ENCODE data around the gene DLG2.

The DLG2 gene

DNA sequence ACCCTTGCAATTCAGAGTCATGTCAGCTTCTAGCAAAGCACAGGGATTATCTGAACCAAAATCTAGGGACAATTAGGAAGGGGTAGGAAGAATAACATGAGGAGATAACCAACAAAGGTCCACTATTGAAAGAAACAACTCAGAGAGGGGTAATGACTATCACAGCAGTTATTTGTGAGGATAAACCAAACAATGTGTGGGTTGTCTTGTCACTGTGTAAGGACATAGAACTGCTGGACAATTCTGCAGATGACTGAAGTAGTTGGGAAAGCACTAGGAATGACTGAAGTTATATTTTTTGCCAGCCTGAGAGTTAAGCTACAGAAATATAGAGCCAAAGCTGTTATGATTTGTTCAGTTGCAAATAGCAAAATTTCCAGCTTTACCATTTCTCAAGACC, 1482.6 kb downstream of the DLG2 start:
- Histone ChIP-seq H3K27ac (ENCODE audit: insufficient read depth, low read length, poor library complexity, severe bottlenecking) (no peak overlapping the region), H3K36me3 (ENCODE audit: control insufficient read depth, insufficient read depth, low read length) (no peaks in the 10 kb centered on the region), H3K4me1 (ENCODE audit: control insufficient read depth, insufficient read depth, low read length, poor library complexity, severe bottlenecking) (no peaks in the 10 kb centered on the region), H3K9me3 (ENCODE audit: control insufficient read depth, low read length) (no peaks in the 10 kb centered on the region), H3K27me3 (replicated peaks; ENCODE audit: control insufficient read depth, insufficient read depth, low read length, poor library complexity, severe bottlenecking) (no peaks in the 10 kb centered on the region), H3K4me3 (ENCODE audit: insufficient read depth, low read depth, low read length, poor library complexity, severe bottlenecking) (no peak overlapping the region)
- DNase-seq: no peak

DNA sequence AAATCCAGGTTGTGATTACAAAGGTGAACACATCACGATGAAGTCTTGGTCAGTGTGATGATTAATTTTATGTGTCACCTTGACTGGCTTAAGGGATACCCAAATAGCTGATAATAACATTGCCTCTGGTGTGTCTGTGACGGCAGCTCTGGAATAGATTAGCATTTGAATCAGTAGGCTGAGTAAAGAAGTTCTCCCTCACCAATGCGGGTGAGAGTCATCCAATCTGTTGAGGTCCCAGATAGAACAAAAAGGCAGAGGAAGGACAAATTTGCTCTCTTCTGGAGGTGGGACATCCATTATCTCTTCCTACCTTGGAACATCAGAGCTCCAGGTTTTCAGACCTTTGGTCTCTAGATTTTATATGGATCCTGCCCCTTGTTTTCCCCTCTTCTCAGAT, 1484.7 kb downstream of the DLG2 start:
- Histone ChIP-seq H3K4me1 (ENCODE audit: control insufficient read depth, insufficient read depth, low read length, poor library complexity, severe bottlenecking) (no peaks in the 10 kb centered on the region), H3K4me3 (ENCODE audit: insufficient read depth, low read depth, low read length, poor library complexity, severe bottlenecking) (no peak overlapping the region), H3K27me3 (replicated peaks; ENCODE audit: control insufficient read depth, insufficient read depth, low read length, poor library complexity, severe bottlenecking) (no peaks in the 10 kb centered on the region), H3K36me3 (ENCODE audit: control insufficient read depth, insufficient read depth, low read length) (no peaks in the 10 kb centered on the region), H3K9me3 (ENCODE audit: control insufficient read depth, low read length) (no peaks in the 10 kb centered on the region), H3K27ac (ENCODE audit: insufficient read depth, low read length, poor library complexity, severe bottlenecking) (no peak overlapping the region)
- DNase-seq: no peak

DNA sequence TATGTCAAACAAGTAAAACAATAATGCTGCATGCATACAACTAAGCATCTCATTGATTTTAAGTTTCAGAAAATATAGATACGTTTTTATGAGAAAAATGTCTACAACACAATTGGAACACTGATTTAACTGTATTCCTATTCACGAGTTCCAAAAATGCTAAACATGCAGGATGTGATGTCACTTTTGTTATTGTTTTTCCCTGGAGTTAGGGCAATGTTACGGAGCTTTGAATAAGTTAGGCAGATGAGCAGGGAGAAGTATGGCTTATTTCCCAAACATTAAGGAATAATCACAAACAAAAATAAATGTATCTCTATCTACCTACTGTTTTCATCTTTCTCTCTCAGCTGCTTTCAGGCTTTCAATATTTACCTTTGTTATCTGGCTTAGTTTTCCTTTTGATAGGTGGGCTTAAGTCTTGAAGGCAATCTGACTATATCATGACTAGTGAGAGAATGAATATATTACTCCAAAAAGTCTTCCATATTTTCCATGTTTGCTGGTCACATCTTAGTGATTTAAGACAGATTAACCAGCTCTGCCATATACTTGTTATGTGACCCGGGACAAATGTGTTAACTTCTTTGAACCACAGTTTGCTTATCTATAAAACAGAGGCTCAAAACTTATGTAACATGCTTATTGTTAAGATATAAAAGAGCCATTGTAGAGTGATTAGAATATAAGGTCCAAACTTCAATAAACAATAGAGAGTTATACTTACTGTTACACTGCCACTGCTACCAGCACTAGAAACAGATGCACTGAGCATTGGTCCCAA, 1486.6 kb downstream of the DLG2 start:
- no peak for DNase-seq
- no peaks in the 10 kb centered on the region for H3K36me3 ChIP-seq (ENCODE audit: control insufficient read depth, insufficient read depth, low read length)
- no peaks in the 10 kb centered on the region for H3K4me1 ChIP-seq (ENCODE audit: control insufficient read depth, insufficient read depth, low read length, poor library complexity, severe bottlenecking)
- H3K9me3 ChIP-seq (ENCODE audit: control insufficient read depth, low read length): no peaks in the 10 kb centered on the region
- H3K27ac ChIP-seq (ENCODE audit: insufficient read depth, low read length, poor library complexity, severe bottlenecking): no peak overlapping the region
- no peak overlapping the region for H3K4me3 ChIP-seq (ENCODE audit: insufficient read depth, low read depth, low read length, poor library complexity, severe bottlenecking)
- no peaks in the 10 kb centered on the region for H3K27me3 ChIP-seq (replicated peaks; ENCODE audit: control insufficient read depth, insufficient read depth, low read length, poor library complexity, severe bottlenecking)

DNA sequence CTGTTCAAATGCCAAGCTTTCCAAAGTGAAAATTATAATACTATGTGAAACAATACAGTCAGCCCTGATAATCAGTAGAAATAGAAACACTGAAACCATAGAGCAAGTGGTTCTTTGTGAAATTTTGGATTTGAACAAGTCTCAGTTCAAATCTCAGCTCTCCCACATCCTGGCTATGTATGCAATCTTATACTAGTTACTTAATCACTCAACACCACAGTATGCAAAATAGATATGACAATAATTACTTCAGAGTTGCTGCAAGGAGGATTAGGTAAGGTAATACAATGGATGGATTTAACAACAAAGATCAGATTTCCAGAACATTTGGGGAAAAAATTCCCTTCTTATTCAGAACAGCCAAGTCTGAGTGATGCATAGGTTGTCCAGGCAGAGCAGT, 1489.2 kb downstream of the DLG2 start:
- Histone ChIP-seq H3K4me3 (ENCODE audit: insufficient read depth, low read depth, low read length, poor library complexity, severe bottlenecking) (no peak overlapping the region), H3K9me3 (ENCODE audit: control insufficient read depth, low read length) (no peaks in the 10 kb centered on the region), H3K27ac (ENCODE audit: insufficient read depth, low read length, poor library complexity, severe bottlenecking) (no peak overlapping the region), H3K36me3 (ENCODE audit: control insufficient read depth, insufficient read depth, low read length) (no peaks in the 10 kb centered on the region), H3K4me1 (ENCODE audit: control insufficient read depth, insufficient read depth, low read length, poor library complexity, severe bottlenecking) (no peaks in the 10 kb centered on the region), H3K27me3 (replicated peaks; ENCODE audit: control insufficient read depth, insufficient read depth, low read length, poor library complexity, severe bottlenecking) (no peaks in the 10 kb centered on the region)
- DNase-seq: no peak

DNA sequence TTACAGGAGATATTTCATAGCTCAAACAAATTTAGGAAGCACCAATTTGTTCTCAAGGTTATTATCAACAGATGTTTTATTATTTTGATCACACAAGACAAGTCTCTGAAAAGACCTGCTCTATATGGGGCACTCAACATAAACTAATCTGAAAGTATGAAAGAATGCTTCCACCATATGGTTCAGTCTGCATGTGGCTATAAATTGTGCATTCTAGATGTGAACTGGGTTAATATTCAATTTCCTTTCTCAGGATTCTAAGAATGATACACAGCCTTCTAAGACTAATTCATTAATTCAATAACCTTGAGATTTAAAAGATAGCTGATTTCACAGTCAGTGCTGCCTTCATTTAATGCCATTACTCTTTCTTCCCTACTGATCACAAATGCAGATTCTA, 1489.6 kb downstream of the DLG2 start:
- Histone ChIP-seq H3K4me3 (ENCODE audit: insufficient read depth, low read depth, low read length, poor library complexity, severe bottlenecking) (no peak overlapping the region), H3K9me3 (ENCODE audit: control insufficient read depth, low read length) (no peaks in the 10 kb centered on the region), H3K36me3 (ENCODE audit: control insufficient read depth, insufficient read depth, low read length) (no peaks in the 10 kb centered on the region), H3K4me1 (ENCODE audit: control insufficient read depth, insufficient read depth, low read length, poor library complexity, severe bottlenecking) (no peaks in the 10 kb centered on the region), H3K27ac (ENCODE audit: insufficient read depth, low read length, poor library complexity, severe bottlenecking) (no peak overlapping the region), H3K27me3 (replicated peaks; ENCODE audit: control insufficient read depth, insufficient read depth, low read length, poor library complexity, severe bottlenecking) (no peaks in the 10 kb centered on the region)
- DNase-seq: no peak

DNA sequence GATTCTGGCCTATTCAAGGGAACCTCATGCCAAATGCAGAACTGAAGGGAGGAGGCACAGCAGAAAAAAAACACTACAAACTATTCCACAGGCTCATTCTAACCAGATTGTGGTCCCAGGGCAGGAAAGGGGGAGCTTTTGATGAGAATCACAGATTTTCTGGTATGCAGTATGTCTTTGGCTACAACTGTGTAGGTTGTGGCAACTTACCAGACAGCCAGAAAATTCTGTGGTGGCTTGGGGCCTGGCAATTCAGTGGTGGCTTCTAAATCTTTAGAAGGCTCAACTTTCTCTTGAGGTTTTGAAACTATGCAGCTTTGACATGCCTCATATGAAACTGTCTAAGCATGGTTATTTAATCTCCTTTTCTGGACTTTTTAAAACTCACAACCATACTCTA, 1490.2 kb downstream of the DLG2 start:
- DNase-seq: no peak
- H3K27me3 ChIP-seq (replicated peaks; ENCODE audit: control insufficient read depth, insufficient read depth, low read length, poor library complexity, severe bottlenecking): no peaks in the 10 kb centered on the region
- no peak overlapping the region for H3K27ac ChIP-seq (ENCODE audit: insufficient read depth, low read length, poor library complexity, severe bottlenecking)
- no peak overlapping the region for H3K4me3 ChIP-seq (ENCODE audit: insufficient read depth, low read depth, low read length, poor library complexity, severe bottlenecking)
- H3K4me1 ChIP-seq (ENCODE audit: control insufficient read depth, insufficient read depth, low read length, poor library complexity, severe bottlenecking): no peaks in the 10 kb centered on the region
- H3K36me3 ChIP-seq (ENCODE audit: control insufficient read depth, insufficient read depth, low read length): no peaks in the 10 kb centered on the region
- H3K9me3 ChIP-seq (ENCODE audit: control insufficient read depth, low read length): no peaks in the 10 kb centered on the region

DNA sequence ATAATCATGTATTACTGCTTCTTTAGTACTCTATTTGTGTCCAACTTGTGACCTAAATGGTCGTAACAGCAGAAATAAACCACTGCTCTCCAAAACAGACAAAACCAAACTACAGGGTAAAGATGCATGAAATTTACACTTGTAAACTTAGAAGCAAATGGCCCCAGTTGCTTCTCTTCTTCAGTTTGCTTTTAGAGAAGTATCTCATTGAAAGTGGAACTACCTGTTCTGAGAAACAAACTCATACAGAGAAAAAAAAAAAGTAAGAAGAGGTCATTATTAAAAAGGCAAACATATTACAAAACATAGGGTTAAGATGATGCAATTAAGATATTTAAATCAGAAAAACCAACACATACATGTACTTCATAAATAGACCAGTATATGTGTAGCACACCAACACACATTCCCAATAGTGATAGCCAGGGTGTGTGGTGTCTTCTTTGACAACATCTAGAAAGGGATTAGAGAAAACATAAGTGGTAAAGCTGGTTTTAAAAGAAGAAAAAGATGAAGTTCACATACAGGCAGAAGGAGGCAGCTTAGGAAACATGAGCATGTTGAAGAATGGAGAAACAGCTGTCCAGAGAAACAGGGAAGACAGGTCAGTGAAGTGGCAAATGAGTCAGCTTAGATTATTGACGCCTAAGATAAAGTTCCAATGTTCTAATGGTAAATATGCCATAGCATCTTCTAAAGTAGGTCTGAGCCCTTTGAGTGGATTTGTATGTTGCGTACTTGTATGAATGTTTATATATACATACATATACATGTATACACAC, 1496.3 kb downstream of the DLG2 start:
- Histone ChIP-seq H3K36me3 (ENCODE audit: control insufficient read depth, insufficient read depth, low read length) (no peaks in the 10 kb centered on the region), H3K4me1 (ENCODE audit: control insufficient read depth, insufficient read depth, low read length, poor library complexity, severe bottlenecking) (no peaks in the 10 kb centered on the region), H3K9me3 (ENCODE audit: control insufficient read depth, low read length) (no peaks in the 10 kb centered on the region), H3K4me3 (ENCODE audit: insufficient read depth, low read depth, low read length, poor library complexity, severe bottlenecking) (no peak overlapping the region), H3K27me3 (replicated peaks; ENCODE audit: control insufficient read depth, insufficient read depth, low read length, poor library complexity, severe bottlenecking) (no peaks in the 10 kb centered on the region), H3K27ac (ENCODE audit: insufficient read depth, low read length, poor library complexity, severe bottlenecking) (no peak overlapping the region)
- DNase-seq: no peak

- Histone ChIP-seq H3K9me3 (ENCODE audit: control insufficient read depth, low read length) (no peaks in the 10 kb centered on the region), H3K36me3 (ENCODE audit: control insufficient read depth, insufficient read depth, low read length) (no peaks in the 10 kb centered on the region), H3K27me3 (replicated peaks; ENCODE audit: control insufficient read depth, insufficient read depth, low read length, poor library complexity, severe bottlenecking) (no peaks in the 10 kb centered on the region), H3K4me1 (ENCODE audit: control insufficient read depth, insufficient read depth, low read length, poor library complexity, severe bottlenecking) (no peaks in the 10 kb centered on the region), H3K4me3 (ENCODE audit: insufficient read depth, low read depth, low read length, poor library complexity, severe bottlenecking) (no peak overlapping the region), H3K27ac (ENCODE audit: insufficient read depth, low read length, poor library complexity, severe bottlenecking) (no peak overlapping the region)
- DNase-seq: no peak
These were observed 1497.1 kb downstream of the DLG2 start for GRCh38 chr11:84129961-84130576.

DNA sequence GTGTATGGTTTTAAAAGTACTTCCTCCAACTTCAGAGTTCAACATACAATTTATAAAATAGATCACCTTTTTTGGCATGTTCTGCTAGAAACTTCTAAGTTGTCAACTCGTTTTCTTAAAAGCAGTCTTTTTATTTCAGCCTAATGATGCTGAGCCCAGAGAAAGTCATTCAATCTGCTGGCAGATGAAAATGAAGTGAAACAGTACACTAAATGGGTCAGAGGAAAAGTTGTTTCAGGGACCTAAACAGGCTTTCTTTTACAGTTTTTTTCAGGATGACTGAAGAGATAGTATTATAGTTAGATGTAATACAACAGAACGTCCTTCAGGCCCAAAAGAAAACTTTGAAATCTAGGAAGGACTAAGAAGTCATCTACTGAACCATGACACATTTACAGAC, 1498.3 kb downstream of the DLG2 start:
- no peak overlapping the region for H3K4me3 ChIP-seq (ENCODE audit: insufficient read depth, low read depth, low read length, poor library complexity, severe bottlenecking)
- DNase-seq: no peak
- no peaks in the 10 kb centered on the region for H3K27me3 ChIP-seq (replicated peaks; ENCODE audit: control insufficient read depth, insufficient read depth, low read length, poor library complexity, severe bottlenecking)
- H3K9me3 ChIP-seq (ENCODE audit: control insufficient read depth, low read length): no peaks in the 10 kb centered on the region
- H3K36me3 ChIP-seq (ENCODE audit: control insufficient read depth, insufficient read depth, low read length): no peaks in the 10 kb centered on the region
- no peaks in the 10 kb centered on the region for H3K4me1 ChIP-seq (ENCODE audit: control insufficient read depth, insufficient read depth, low read length, poor library complexity, severe bottlenecking)
- no peak overlapping the region for H3K27ac ChIP-seq (ENCODE audit: insufficient read depth, low read length, poor library complexity, severe bottlenecking)

- DNase-seq: no peak
- Histone ChIP-seq H3K27me3 (replicated peaks; ENCODE audit: control insufficient read depth, insufficient read depth, low read length, poor library complexity, severe bottlenecking) (no peaks in the 10 kb centered on the region), H3K27ac (ENCODE audit: insufficient read depth, low read length, poor library complexity, severe bottlenecking) (no peak overlapping the region), H3K36me3 (ENCODE audit: control insufficient read depth, insufficient read depth, low read length) (no peaks in the 10 kb centered on the region), H3K4me3 (ENCODE audit: insufficient read depth, low read depth, low read length, poor library complexity, severe bottlenecking) (no peak overlapping the region), H3K9me3 (ENCODE audit: control insufficient read depth, low read length) (no peaks in the 10 kb centered on the region), H3K4me1 (ENCODE audit: control insufficient read depth, insufficient read depth, low read length, poor library complexity, severe bottlenecking) (no peaks in the 10 kb centered on the region)
These were observed 1509.8 kb downstream of the DLG2 start for GRCh38 chr11:84117394-84117793.

Data from effector memory CD4-positive, alpha-beta T cell (primary cell).